Hippocampal formation (tissue), 2 donors: ENCODE data around the gene VIPR2.
"Not testable (repeated sequence)": the region's sequence is repeated elsewhere in the genome, so short reads cannot be mapped to it uniquely, and the experiment has no call there.

Experiments used
- DNase-seq, 2 donors: peaks; one replicate each; lab custom pipeline; 2025; lab: John Stamatoyannopoulos, UW

Gene VIPR2

DNA sequence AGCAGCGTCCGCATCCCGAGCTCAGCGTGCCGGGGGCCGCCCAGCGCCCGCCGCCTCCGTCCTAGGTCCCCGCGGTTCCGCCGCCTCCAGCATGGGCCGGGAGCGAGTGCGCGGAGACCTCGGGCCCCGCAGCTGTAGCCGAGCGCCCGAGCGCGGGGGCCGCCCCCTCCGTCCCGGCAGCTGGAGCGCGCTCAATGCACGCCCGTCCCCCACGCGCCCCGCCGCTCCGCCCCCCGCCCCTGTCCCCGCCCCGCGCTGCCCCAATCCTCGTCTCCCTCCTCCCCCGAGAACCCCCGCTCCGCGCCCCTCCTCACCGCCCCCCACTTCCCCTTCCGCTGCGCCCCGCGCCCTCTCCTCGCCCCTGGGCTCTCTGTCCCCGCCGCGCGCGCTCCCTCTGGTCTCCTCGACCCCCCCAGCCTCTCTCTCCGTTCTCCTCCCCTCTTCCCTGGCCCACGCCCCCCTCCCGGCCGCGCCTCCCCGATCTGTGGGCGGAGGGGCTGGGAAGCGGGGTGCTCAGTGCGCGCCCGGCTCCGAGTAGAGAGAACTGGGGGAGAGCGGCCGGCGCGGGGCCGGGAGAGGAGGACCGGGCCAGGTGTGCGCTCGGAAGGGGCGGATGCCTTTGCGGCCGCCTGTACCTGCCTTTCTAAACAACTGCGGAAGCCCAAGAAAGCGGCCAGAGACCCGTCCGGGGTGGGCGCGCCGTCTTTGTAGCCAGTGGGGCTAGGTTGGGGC is at the start of gene VIPR2:
VIPR2 (minus strand) TSS at position 110 of the 732 bp plus-strand sequence; CDS start at position 14, 96 bp downstream.
- DNase-seq = no peak

DNA sequence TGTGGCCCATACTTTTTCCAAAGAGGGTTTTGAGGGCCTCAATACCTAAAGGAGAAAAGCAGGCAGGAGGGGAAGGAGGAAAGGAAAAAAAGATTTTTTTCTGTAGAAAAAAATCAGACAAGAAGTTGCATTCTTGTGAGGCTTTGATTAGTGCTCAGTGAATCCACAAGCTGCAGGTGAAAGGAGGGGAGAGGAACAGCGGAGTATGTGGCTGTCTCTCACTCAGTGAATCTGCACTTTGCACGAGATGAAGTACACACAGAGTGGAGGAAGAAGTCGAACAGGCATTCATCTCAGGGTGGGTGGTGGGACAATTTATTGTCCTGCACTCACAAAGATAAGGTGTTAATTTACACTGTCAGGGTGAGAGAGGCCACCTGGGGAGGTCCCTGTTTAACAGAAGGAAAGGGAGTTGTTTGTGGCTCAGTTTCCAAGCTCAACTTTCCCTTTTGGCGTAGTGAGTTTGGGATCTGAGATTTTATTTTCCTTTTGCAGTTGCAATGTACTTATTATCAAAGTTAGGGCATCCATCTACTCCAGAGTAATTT is 49.0 kb upstream of the VIPR2 start:
- DNase-seq = no peak

- DNase-seq = no peak
These were observed 48.2 kb upstream of the VIPR2 start for GRCh38 chr7:159192725-159193453.

DNA sequence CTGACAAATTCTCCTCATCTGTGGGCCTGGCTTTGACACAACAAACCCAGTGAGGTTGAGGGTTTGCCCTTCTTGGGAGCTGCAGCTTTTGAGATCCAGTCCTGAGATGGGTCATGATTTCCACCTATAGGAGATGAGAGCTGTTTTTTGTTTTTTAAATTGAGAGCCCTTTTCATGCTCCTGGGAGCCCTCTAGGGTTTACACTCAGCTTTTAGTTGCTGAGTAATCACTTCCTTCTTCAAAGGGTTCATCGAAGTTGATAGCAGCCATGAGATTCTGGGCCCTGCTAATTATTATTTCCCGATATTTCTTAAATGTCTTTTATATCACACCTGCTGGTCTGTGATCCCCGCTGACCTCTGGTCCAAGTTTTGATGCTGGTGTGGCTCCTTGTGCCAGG is 47.3 kb upstream of the VIPR2 start:
- no peak for DNase-seq

DNA sequence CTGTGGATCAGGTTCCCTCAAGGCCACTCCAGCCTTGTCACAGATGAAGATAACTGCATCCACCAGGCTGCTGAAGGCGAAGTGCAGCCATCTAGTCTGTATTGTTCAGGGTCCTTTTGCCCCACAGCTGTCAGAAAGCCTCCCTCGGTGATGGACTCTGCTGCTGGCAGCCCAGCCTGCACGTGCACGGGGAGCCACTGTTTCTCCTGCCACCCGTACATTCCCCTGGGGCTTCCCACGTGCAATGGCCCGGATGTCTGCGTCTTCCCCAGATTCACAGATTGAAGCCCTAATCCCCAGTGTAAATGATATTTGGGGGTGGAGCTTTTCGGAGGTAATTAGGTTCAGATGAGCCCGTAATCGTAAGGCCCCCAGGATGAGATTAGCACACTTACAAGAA is 46.6 kb upstream of the VIPR2 start:
- no peak for DNase-seq

DNA sequence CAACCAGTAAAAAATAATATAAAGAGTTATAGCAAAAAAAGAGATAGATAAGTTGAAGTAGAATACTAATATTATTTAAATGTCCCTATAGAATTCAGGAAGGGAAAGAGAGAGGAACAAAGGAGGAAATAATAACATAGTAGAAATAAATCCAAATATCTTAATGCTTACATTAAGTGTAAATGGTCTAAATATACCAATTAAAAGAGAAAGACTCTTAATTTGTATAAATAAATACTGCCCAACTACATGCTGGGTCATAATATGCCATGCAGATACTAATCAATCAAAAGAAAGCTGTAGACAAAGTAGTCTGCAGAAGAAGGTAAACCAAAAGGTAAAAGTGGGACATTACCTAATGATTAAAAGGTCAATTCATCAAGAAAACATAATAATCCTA is 43.3 kb upstream of the VIPR2 start:
- DNase-seq = no peak

DNA sequence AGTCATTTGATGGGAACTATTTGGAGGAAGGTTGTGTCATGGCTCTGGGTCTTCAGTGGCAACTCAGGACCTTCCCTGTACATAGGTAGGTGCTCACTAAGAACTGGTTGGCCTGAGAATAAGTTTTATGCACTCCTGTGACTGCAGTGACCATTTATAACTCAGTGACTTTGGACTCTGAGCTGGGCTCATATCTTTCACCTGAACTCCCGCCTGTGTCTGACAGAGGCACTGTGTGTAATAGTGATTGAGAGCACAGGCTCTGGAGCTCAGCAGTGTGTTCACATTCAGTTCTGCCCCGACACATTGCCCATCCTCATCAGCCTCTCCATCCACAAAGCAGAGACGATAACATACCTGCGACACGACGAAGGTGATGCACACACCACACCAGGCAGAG is 34.6 kb upstream of the VIPR2 start:
- no peak for DNase-seq

DNA sequence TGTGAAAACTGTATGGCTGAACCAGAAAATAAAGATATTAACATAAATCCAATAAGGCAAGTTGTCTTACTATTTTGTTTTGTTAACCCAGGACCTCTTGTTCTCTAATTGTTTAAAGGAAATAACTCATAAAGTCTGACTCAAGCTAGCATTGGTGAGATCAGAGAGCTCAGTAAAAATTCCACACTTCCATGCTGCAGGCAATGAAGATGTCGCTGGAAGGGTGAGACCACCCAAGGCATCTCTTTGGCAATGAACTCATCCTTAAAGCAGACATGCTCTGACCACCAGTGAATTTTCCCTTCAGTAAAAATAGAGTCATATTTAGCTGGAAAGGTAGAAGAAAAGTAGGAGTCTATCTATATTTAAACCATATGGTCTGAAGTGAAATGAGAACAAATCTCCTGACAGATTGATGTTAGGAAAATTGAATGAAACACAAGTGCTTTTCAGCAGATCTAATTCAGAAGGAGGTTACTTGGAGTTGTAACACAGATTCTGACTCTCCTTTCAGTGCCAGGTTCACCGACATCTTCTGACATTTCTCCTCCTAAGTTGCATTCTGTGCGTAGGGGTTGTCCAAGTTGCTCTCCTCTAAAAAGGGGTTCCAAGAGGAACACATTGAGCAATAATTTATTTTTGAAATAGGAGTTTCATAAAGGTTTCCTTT is 32.8 kb upstream of the VIPR2 start:
- DNase-seq = no peak

DNA sequence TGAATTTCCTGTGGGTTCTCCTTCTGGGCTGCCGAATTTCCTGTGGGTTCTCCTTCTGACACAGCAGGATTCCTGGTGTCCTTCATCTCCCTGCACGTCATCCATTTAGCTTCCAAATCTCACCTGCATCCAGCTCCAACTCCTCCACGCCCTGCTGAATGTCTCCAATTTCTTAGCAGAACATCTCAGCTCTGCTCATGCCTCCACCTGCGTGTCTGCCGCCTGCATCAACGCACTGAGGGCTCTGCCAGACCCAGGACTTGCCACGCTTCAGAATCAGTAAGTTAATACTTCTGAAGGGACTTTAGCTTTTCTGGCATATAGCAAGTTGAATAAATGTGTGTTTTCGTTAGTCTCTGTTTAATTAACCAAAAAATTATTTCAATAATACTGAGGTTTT is 31.1 kb upstream of the VIPR2 start:
- no peak for DNase-seq

DNA sequence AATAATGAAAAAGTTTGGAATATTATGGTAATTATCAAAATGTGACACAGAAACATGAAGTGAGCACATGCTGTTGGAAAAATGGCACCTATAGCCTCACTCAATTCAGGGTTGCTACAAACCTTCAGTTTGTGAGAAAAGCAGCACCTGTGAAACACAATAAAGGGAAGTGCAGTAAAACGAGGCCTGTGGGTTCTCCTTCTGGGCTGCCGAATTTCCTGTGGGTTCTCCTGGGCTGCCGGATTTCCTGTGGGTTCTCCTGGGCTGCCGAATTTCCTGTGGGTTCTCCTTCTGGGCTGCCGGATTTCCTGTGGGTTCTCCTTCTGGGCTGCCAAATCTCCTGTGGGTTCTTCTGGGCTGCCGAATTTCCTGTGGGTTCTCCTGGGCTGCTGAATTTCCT is 30.4 kb upstream of the VIPR2 start:
- DNase-seq = not testable (repeated sequence)

DNA sequence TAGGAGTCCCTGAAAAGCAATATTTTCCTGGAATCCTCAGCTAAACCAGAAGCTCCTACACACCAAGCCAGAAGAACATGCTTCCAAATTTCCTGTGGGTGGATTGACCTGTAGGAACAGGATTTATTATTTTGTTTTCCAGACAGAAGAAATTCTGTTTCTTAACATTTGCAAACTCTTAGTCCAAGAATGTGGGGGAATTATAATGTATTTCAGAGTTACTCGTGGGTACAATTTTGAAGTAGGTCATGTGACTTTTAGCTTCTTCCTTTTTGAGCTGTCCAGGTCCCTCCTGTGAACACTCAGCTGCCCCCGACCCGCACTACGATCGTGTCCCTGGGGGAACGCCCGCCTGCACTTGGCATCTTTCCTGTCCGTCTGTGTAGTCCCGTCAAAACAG is 27.7 kb upstream of the VIPR2 start:
- no peak for DNase-seq

- no peak for DNase-seq
These were observed 24.7 kb upstream of the VIPR2 start for GRCh38 chr7:159169391-159169790.

- no peak for DNase-seq
These were observed 22.5 kb upstream of the VIPR2 start for GRCh38 chr7:159167139-159167538.

- no peak for DNase-seq
These were observed 21.9 kb upstream of the VIPR2 start for GRCh38 chr7:159166530-159166929.

- DNase-seq = no peak
These were observed 20.7 kb upstream of the VIPR2 start for GRCh38 chr7:159165352-159165751.

DNA sequence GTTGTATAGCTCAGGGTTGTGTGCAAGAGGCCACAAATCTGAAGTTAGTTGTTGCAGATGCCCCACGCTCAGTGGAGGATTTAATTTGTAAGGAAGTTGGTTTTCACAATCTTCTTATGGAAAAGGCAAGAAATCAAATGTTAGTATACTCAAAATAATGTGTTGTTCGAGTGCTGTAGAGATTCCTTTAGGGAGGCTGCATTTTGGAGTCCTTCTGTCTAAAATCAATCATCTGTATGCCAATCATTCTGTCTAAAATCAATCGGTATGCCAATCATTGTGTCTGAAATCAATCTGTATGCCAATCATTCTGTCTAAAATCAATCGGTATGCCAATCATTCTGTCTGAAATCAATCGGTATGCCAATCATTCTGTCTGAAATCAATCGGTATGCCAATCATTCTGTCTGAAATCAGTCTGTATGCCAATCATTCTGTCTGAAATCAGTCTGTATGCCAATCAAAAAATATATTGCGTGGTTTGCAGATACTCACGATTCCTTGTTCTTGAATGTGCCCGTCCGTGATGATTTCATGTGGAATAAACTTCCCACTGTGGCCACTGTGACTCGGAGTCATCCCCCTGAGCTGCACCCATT is 19.1 kb upstream of the VIPR2 start:
- DNase-seq = not testable (repeated sequence)

DNA sequence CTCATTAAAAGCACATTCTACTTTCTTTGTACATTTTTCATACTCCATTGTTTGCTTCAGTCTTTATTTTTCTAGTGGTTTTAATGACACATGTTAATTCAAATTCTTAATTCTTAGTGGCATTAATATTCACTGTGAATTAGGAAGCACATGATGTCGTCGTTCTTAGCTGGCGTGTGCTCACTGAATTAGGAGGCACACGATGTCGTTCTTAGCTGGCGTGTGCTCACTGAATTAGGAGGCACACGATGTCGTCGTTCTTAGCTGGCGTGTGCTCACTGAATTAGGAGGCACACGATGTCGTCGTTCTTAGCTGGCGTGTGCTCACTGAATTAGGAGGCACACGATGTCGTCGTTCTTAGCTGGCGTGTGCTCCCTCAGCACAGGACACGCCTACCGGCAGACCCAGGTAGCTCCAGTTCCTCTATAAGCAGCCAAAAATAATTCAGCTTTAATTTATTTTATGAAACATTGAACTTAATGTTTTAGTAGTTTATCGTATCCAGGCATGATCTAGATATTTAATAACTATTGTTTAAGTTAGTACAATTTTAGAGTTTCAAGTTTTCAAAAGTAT is 17.5 kb upstream of the VIPR2 start:
- not testable (repeated sequence) for DNase-seq

- DNase-seq = no peak
These were observed 15.8 kb upstream of the VIPR2 start for GRCh38 chr7:159160450-159160849.

- no peak for DNase-seq
These were observed 15.1 kb upstream of the VIPR2 start for GRCh38 chr7:159159731-159160130.

DNA sequence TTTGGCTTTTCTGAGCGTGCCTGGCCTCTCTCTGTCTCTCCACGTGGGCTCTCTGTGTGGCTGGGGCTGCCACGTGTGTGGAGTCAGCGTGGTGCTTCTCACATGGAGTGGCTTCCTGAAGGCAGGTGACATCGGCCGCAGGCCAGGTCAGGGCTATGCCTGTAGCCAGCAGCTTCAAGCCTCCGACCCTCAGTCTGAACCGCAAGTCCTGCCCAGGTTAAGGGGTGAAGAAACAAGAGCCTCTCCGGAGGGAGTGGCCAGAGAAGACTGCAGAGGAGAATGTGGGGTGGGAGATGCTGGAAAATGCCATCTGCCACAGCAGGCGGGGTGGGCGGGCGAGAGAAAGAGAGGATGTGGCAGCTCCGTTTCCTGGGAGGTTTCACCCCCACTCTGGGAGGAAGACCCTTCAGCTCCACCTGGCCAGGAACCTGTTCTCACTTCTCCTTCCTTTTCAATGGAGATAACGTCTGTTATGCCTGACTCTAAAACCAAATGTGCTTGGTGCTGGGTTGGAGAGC is 14.3 kb upstream of the VIPR2 start:
- DNase-seq = no peak

DNA sequence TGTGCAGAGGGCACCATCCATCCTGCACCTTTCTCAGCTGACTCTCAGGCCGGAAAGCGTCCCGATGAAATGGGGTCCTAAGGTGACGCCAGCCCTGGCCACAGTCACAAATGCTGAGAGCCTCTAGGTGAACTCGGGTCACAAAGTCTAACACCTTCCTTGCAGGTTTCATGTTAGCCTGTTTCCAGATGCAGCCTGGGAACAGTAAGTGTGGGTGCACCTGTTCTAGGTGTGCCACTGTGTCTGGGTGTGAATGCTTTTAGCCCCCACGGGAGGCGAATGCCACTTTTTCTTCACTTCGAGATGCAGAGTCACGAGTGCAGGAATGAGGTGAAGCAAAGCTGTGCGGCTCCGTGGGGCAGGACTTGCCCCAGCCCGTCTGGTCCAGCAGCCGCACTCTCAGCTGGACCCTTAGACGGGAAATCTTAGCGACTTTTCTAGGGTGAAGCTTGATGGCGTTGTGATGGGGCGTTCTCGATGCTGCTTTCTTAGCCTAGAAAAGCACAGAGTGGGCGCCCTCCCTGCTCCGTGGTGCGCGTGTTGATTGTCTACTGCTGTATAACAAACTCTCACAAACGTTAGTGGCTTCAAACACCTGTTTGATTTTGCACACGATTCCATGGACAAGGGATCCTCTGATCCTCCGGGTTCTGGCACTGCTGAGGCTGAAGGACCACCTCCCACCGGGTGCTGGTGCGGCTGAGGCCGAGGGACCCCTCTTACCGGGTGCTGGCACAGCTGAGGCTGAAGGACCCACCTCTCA is 13.6 kb upstream of the VIPR2 start:
- no peak for DNase-seq
